Neuron (in vitro differentiated cells): ENCODE measurements around the gene IGDCC3.
"Not testable (repeated sequence)": the region's sequence is repeated elsewhere in the genome, so short reads cannot be mapped to it uniquely, and the experiment has no call there.

Experiments used
- H2AFZ ChIP-seq: one replicate; pipeline ENCODE4 v1.6.1; 2013; ENCODE audit warnings: low read depth, mild to moderate bottlenecking, inconsistent platforms, low read length, moderate library complexity
- H3K27me3 ChIP-seq: one replicate; pipeline ENCODE4 v1.6.1; 2013; ENCODE audit warnings: low read length; ENCODE audit not compliant: insufficient read depth
- H3K36me3 ChIP-seq: one replicate; pipeline ENCODE4 v1.6.1; 2013; ENCODE audit warnings: low read length; ENCODE audit not compliant: insufficient read depth
- H3K4me1 ChIP-seq: one replicate; pipeline ENCODE4 v1.6.1; 2013; ENCODE audit warnings: low read length; ENCODE audit not compliant: insufficient read depth
- H3K4me3 ChIP-seq: 2 replicates; pipeline ENCODE4 v1.5.1; 2013; ENCODE audit warnings: mild to moderate bottlenecking, low read length, moderate library complexity
- H3K9me3 ChIP-seq: one replicate; pipeline ENCODE4 v1.6.1; 2013; ENCODE audit warnings: low read length

The IGDCC3 gene

DNA sequence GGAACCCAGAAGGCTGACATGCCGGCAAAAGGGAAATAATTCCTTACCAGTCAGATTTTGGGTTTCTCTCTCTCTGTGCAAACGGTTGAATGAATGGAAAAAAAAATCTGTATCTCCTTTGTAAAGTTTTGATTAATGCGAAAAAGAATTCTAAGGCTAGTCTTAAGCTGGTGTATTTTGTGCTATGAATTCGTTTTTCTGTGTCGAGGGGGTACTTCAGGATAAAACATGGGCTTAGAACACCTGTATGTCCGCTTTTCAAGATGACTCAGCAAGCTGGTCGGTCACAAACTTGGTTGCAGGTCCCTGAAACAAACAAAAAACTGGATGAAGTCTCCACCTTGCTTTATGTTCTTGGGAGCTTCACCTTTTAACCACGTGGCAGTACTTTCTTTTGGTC, 28.5 kb downstream of the IGDCC3 start:
- Histone ChIP-seq H3K9me3 (no peaks in the 10 kb centered on the region), H2AFZ (no peak overlapping the region), H3K4me1 (peaks cover 6% of the 10 kb centered on the region), H3K36me3 (peaks cover 24% of the 10 kb centered on the region), H3K4me3 (no peak overlapping the region), H3K27me3 (no peaks in the 10 kb centered on the region)

DNA sequence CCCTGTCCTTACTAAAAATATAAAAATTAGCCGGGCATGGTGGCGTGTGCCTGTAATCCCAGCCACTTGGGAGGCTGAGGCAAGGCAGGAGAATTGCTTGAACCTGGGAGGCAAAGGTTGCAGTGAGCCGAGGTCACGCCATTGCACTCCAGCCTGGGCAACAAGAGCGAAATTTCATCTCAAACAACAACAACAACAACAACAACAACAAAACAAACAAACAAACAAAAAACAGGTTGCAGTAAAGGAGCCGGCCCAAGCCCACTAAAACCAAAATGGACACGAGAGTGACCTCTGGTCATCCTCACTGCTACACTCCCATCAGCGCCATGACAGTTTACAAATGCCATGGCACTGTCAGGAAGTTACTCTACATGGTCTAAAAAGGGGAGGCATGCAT, 30.0 kb downstream of the IGDCC3 start:
- H3K27me3 ChIP-seq, H3K4me3 ChIP-seq, H3K9me3 ChIP-seq, H3K4me1 ChIP-seq, H2AFZ ChIP-seq: not testable (repeated sequence)
- H3K36me3 ChIP-seq, result peaks cover 24% of the 10 kb centered on the region

DNA sequence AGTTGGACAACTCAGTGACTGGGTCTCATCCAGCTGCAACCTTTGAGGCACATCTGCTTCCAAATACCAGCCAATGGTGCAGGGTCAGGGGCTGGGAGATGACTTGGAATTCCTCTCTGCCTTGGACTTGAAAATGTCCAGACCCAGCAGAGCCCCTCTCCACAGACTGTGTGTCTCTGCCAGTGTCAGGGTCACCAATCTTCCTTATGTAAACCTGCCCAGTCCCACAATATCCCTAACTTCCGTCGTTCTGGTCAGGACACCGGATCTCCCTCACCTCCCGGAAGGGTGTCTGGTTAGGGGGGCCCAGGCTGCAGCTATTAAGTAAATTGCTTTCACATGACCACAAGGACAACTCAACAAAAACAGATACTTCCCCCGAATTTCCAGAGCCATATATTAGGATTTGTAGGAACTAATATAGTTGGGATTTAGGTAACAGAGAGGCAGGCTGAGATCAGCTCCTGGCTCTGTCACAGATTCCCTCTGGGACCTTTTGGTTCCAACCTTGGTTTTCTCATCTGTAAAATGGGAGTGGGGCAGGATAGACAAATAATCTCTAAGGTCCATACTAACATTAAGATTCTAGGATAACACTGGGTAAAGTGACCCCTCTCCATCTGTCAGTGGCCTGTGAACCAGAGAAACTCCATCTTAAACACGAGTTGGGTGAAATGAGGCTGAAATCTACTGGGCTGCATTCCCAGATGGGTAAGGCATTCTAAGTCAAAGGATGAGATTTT, 30.8 kb downstream of the IGDCC3 start:
- Histone ChIP-seq H3K36me3 (peaks cover 24% of the 10 kb centered on the region), H2AFZ (no peak overlapping the region), H3K4me3 (no peak overlapping the region)

GRCh38 chr15:65344914-65345275, 32.9 kb downstream of the IGDCC3 start:
- Histone ChIP-seq H3K4me3 (no peak overlapping the region), H3K4me1 (peaks cover 13% of the 10 kb centered on the region), H3K36me3 (peaks cover 24% of the 10 kb centered on the region), H3K27me3 (no peaks in the 10 kb centered on the region), H2AFZ (no peak overlapping the region), H3K9me3 (no peaks in the 10 kb centered on the region)

More for the DNA sequence above, 30.8 kb downstream of the IGDCC3 start:
- H3K4me1 ChIP-seq, result peaks cover 6% of the 10 kb centered on the region
- H3K27me3 ChIP-seq, result no peaks in the 10 kb centered on the region
- no peaks in the 10 kb centered on the region for H3K9me3 ChIP-seq

GRCh38 chr15:65344214-65344913, 33.4 kb downstream of the IGDCC3 start:
- Histone ChIP-seq H3K9me3 (no peaks in the 10 kb centered on the region), H3K36me3 (peaks cover 26% of the 10 kb centered on the region), H3K4me1 (peaks cover 17% of the 10 kb centered on the region), H3K27me3 (no peaks in the 10 kb centered on the region), H2AFZ (no peak overlapping the region), H3K4me3 (no peak overlapping the region)

- Histone ChIP-seq H3K36me3 (peaks cover 19% of the 10 kb centered on the region), H3K27me3 (no peaks in the 10 kb centered on the region), H3K9me3 (no peaks in the 10 kb centered on the region), H3K4me3 (no peak overlapping the region), H2AFZ (no peak overlapping the region), H3K4me1 (peaks cover 20% of the 10 kb centered on the region)
Measured at GRCh38 chr15:65343374-65343981, 34.3 kb downstream of the IGDCC3 start.

- Histone ChIP-seq H3K27me3 (no peaks in the 10 kb centered on the region), H3K4me1 (peaks cover 30% of the 10 kb centered on the region)
Measured at GRCh38 chr15:65342493-65342892, 35.3 kb downstream of the IGDCC3 start.

DNA sequence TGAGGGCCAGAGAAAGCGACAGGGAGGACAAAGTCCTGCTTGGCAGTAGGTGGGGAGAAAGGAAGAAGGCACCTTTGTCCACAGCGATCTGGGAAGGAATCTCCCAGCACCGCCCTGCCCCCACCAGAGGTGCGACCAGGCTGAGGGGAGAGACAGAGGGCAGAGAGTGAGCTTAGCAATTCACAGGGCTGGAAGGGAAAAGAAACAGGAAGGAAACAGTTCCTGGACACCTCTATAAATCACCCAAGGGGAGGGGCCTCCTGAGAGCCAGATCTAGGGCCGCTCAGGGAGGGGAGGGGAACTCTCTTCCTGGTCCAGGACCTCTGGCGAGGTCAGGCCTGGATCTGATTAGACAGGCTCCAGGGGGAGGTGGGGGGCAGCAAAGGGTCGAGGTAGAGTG, 37.9 kb downstream of the IGDCC3 start:
- Histone ChIP-seq H2AFZ (no peak overlapping the region), H3K36me3 (peaks cover 5% of the 10 kb centered on the region), H3K27me3 (no peaks in the 10 kb centered on the region), H3K4me3 (no peak overlapping the region), H3K4me1 (peaks cover 56% of the 10 kb centered on the region), H3K9me3 (no peaks in the 10 kb centered on the region)

More at GRCh38 chr15:65342493-65342892, 35.3 kb downstream of the IGDCC3 start:
- no peak overlapping the region for H2AFZ ChIP-seq
- H3K4me3 ChIP-seq, result no peak overlapping the region
- H3K36me3 ChIP-seq, result peaks cover 16% of the 10 kb centered on the region
- H3K9me3 ChIP-seq, result no peaks in the 10 kb centered on the region

DNA sequence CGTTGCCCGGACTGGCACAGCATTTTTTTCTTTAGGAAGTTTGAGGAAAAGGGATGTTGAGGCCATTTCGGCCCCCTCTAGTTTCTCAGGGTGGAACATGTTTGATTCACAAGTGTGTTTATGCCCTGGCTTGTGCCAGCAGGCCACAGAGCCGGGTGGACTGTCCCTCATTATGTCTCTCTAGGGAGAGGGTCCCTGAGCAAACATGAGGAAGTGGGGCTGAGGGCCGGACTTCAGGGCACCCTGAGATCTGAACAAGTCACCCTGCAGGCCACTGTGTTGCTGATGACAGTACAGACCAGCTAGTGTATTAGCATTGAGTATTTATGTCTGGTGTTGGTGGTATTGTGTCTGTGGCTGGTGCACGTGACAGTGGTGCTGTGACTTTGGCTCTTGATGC, 38.4 kb downstream of the IGDCC3 start:
- H3K4me1 ChIP-seq, result peaks cover 59% of the 10 kb centered on the region
- H3K36me3 ChIP-seq, result peaks cover 5% of the 10 kb centered on the region
- no peak overlapping the region for H3K4me3 ChIP-seq
- no peaks in the 10 kb centered on the region for H3K27me3 ChIP-seq
- H3K9me3 ChIP-seq, result no peaks in the 10 kb centered on the region
- H2AFZ ChIP-seq, result no peak overlapping the region

DNA sequence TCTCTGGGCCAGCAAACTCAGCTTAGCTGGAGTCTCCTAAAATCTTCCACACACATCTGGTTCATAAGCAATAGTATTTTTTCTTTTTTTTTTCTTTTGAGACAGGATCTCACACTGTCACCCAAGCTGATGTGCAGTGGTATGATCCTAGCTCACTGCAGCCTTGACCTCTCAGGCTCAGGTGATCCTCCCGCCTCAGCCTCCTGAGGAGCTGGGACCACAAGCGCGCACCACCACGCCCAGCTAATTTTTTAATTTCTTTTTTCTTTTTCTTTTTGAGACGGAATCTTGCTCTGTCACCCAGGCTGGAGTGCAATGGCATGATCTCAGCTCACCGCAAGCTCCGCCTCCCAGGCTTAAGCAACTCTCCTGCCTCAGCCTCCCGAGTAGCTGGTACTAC, 39.0 kb downstream of the IGDCC3 start:
- Histone ChIP-seq H3K27me3 (no peaks in the 10 kb centered on the region), H3K4me3 (no peak overlapping the region), H2AFZ (no peak overlapping the region), H3K4me1 (peaks cover 63% of the 10 kb centered on the region), H3K9me3 (no peaks in the 10 kb centered on the region), H3K36me3 (peaks cover 5% of the 10 kb centered on the region)

DNA sequence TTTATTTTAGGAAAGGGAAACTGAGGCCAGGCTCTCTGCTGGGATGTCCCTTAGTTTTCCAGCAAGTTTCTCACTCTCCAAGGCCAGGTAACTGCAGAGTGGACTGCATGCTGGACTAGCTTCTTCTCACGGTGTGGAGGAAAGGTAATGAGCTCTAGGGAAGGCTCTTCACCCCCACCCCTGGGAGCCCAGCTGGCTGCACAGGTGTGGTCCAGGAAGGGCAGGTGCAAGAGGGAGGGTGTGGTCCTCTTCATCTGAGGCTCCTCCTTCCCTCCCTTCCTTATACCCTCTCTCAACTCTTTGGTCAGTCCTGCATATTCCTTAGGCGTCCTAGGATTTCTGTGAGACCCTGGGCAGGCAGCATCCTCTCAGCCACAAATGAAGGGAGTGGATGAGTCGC, 39.4 kb downstream of the IGDCC3 start:
- Histone ChIP-seq H3K27me3 (no peaks in the 10 kb centered on the region), H3K4me1 (peaks cover 66% of the 10 kb centered on the region), H3K4me3 (no peak overlapping the region), H2AFZ (no peak overlapping the region), H3K36me3 (peaks cover 8% of the 10 kb centered on the region), H3K9me3 (no peaks in the 10 kb centered on the region)

DNA sequence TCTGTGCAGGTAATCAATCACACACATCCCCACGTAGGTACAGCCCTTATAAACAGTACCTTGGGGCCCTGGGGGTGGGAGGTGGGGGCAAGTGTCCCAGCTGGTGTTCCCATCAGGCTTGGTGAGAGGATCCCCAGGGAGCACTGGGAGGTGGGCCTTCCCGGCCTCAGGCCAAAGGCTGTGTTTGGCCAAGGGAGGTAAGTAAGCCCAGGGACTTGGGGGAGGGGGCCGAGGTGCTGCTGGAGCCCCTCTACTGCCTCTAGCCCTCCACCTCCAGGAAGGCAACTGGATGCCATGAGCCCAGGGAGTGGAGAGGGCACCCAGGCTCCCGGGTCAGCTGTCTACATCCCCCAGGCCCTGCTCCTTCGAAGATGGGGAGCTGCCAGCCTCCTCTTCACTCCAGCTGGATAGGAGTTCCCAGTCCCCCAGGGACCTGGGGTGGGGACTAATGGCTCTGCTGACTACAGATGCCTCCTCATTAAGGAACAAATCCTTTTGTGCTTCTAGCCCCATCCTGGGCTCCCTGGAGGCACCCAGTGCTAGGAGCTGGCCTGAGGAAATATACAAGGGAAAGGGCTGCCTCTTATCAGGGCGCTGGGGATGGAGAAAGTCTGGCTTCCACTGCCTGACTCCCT, 40.2 kb downstream of the IGDCC3 start:
- Histone ChIP-seq H3K36me3 (peaks cover 15% of the 10 kb centered on the region), H3K4me1 (peaks cover 71% of the 10 kb centered on the region), H3K4me3 (no peak overlapping the region), H2AFZ (no peak overlapping the region), H3K9me3 (no peaks in the 10 kb centered on the region), H3K27me3 (no peaks in the 10 kb centered on the region)
